Peyer's patch (tissue), 4 donors: ENCODE data around the gene ABL1.

Experiments
- CTCF ChIP-seq, 6 experiments: fragments of 450-650 bp in 4 of 6; fragments of 200-600 bp in 2 of 6; sonication (generic) in 1 of 6; IDR thresholded peaks; one replicate each; pipeline ENCODE4 v1.5.1; 2017 to 2019; ENCODE audit warnings: antibody characterized with exemption in 6 of 6, mild to moderate bottlenecking in 3 of 6, moderate library complexity in 1 of 6
- POLR2A ChIP-seq, 2 donors: fragments of 450-650 bp; IDR thresholded peaks; one replicate each; pipeline ENCODE4 v1.5.1; 2017; ENCODE audit warnings: antibody characterized with exemption in 2 of 2, mild to moderate bottlenecking in 2 of 2, moderate library complexity in 2 of 2

GRCh38 chr9:130867556-130867955, 32.5 kb downstream of the ABL1 start:
- TF ChIP-seq CTCF (IDR thresholded peaks at IDR 0.05) (no peak), POLR2A (IDR thresholded peaks at IDR 0.05) (no peak)
